GM12801 (cell line): ENCODE measurements around the gene COL1A1.

Experiments
- TF ChIP-seq, protein P1 (sequence below): IDR thresholded peaks from one replicate; pipeline ENCODE4 v1.5.1; 2011; ENCODE audit warnings: control low read depth; ENCODE audit not compliant: insufficient read length; ENCODE audit errors: extremely low read depth

The COL1A1 gene

DNA sequence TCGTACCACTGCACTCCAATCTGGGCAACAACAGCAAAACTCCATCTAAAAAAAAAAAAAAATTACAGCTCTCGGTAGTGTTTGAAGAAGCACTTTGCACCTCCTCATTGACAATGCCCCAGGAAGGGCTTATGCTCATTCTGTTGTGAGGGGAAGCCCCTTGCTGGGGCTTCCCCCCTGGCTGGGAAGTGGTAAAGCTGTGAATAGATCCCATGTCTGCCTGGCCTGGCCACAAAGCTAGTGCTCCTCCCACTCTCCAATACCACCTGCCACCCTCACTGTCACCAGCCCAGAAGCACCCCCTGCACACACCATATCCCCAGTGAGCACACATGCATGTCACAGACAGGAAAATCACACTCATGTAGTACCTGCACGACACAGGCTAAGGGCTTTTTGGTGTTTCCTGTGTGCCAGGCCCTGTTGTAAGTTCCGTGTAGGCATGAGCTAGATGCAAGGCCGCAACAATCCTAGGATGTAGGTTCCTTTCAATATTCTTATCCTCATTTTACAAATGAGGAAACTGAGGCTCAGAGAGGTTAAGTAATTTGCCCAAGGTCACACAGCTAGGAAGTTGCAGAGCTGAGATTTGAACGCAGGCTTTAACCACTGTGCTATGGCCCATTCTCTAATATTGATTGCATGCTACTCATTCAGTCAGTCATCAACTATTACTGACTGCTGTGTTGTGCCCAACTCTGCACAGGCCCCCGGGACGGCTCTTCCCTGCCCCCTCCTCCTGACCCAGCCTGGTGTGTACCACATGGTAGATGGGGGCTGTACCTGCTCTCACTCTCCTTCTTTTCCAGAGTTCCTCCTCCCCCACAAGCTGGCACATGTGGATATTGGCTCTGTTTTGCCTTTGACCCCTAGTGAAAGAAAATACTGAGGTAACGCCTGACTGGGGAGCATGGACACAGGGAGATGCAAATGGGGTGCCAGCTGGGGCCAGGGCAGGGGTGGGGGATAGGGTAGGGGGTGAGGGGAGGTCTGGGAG is 11.9 kb upstream of the COL1A1 start:
- TF ChIP-seq, protein P1, sequence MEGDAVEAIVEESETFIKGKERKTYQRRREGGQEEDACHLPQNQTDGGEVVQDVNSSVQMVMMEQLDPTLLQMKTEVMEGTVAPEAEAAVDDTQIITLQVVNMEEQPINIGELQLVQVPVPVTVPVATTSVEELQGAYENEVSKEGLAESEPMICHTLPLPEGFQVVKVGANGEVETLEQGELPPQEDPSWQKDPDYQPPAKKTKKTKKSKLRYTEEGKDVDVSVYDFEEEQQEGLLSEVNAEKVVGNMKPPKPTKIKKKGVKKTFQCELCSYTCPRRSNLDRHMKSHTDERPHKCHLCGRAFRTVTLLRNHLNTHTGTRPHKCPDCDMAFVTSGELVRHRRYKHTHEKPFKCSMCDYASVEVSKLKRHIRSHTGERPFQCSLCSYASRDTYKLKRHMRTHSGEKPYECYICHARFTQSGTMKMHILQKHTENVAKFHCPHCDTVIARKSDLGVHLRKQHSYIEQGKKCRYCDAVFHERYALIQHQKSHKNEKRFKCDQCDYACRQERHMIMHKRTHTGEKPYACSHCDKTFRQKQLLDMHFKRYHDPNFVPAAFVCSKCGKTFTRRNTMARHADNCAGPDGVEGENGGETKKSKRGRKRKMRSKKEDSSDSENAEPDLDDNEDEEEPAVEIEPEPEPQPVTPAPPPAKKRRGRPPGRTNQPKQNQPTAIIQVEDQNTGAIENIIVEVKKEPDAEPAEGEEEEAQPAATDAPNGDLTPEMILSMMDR = no peak

DNA sequence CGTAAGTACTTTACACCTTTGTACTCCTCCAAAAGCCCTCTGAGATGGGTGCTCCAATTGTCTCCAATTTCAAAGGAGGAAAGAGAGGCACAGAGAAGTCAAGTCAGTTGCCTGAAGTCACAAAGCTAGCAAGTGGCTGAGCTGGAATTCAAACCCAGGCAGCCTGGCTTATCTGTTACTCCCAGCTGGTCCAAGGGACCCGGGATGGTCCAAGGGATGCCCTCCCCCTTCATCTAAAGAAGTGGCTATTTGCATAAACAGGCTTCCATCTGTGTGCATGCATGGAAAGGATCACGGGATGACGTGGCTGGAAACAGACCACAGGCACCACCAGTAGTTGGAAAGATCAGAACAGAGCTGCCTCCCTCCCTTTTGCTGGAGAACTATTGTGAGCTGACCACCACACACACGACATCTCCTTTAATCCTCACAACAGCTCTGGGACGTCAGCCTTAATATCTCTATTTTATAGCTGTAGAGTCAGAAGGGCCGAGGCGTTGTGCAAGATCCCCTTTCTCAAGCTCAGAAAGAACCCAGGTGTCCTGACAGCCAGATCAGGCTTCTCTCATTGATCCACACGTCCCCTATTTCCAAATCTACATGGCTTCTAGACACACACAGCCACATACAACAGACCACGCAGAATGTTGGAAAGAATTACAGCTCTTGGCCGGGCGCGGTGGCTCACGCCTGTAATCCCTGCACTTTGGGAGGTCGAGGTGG is 10.9 kb upstream of the COL1A1 start:
- TF ChIP-seq, protein P1 = no peak

DNA sequence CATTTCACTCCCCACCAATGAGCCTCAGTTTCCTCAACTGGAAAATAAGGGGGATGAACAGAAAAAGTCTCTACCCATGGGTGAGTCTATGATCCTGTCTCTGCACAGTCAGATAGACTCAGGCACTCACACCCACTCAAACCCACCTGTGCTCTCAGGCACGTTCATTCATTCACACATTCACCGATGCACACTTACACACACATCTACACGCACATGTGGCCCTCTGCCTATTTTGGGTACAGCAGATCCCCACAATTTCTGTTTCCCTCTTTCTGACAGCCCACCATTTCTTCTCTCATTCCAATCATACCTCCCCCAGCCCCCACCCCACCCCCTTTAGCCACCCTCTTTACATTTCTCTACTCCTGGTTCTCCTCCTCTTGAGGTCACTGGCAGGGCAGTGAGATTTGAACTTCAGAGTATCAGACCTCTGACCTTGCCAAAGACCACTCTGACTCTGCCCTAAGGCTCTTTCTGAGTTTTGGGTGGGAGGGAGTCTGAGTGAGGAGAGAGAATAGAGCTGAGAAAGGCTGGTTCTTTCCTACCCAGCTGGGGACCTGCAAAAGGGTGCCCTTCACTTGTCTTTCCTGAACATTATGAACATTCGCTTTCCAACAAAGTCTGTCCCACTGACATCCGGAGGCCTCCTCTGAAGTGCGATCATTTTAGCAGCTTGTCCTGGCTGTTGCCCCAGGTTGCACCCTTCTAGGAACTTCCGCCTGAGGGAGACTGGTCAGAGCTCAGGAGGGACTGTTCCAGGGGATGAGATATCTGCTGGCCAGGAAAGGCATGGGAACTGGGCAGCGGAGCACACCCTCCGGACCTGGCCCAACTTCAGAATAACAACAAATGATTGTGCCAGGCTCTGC is 10.1 kb upstream of the COL1A1 start:
- TF ChIP-seq, protein P1 = no peak

DNA sequence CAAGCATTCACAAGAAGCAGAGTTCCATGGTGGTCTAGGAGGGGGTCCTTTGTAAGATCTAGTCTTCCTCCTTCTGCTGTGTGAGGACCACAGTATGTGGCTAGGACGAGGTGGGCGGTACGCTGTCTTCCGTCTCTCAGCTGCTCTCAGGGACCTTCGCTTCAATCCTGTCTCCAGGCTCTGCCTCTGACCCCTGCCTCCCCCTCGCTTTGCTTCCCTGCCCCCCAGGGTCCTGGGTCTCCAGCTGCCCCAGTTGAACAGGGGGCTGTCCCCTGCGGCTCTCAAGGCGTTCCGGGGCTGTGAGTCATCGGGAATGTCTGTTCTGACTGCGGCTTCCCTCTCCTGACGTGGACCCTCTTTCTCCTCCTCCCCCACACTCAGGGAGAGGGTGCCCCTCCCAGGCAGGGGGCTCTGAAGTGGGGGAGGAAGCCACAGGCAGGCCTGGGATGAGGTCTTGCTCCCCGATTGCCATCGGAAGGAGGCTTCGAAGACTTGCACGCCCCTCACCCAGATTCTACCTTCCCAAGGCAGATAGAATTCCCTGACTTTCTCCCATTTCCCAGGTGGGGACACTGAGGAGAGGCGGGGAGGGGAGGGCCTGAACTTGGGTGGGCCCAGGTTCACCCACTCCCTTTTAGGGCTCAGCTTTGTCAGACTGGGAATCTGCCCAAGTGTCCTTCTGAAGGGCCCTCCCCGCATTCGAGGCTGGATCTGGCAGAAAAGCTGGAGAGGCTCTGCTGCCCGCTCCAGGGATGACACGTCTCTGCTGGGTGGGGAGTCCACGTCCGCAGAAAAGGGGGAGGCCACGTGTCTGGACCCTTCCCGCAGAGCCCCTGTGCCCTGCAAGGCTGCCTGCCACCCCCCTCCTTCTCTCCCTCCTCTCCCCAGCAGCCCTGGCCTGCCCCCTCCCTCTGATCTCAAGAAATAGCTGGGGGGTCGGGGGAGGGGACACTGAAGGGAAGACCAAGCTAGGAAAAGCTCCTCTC is 9.1 kb upstream of the COL1A1 start:
- TF ChIP-seq, protein P1 = no peak

DNA sequence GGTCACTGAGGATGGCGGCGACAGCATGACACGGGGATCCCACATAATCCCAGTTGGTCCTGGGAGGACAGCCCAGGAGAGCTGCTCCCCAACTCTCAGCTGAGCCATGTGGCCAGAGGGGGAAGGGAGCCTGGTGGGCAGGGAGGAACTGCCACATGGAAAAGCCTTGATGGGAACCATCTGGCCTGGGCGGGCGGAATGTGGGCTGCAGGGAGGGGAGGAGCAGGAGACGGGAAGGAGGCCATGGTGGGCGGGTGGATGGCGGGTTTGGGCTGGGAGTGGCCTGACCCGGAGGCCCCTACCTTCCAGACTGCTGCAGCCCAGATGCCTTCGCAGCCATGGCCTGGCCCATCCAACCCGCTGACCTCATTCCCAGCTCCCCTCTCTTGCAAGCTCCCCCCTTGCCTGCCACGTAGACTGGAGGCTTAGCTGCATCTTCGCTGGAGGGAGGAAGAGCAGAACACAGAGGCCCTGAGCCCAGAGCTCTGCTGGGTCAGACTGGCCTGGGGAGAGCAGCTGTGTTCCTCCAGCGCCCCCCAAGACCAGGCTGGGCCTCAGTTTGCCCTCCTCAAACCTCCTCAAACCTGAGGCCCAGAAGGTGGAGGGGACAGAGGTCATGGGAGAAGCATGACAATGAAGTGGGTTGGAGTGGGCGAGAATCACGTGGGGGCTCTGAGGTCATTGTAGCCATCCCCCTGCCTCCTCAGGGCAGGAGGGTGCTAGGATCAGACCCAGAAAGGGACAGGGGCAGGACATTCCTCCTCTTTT is 8.2 kb upstream of the COL1A1 start:
- TF ChIP-seq, protein P1 = no peak

DNA sequence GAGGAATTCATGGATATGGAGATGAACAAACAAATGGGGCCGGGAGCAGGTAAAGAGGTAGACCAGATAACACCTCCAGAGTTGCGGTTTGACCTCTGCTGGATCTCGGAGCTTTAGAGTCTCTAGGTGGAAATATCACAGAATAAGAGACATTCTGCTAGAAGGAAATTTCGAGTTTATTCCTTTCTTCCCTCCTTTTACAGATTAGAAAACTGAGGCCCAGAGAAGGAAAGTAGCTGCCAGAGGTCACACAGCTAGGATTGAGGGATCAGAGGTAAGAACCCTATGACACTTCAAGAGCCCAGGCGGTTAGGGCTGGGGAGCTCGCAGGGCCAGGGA is 7.7 kb upstream of the COL1A1 start:
- TF ChIP-seq, protein P1 = no peak
